ENCODE measurements around the gene ERLIN1. TPM values are rescaled to one million over a fixed set of nuclear protein-coding genes. Genes with fewer than 3 reads are reported as not detected.

The ERLIN1 gene
- total RNA-seq, 2 donors from 2014 or later = 18.1 to 23.8 TPM

DNA sequence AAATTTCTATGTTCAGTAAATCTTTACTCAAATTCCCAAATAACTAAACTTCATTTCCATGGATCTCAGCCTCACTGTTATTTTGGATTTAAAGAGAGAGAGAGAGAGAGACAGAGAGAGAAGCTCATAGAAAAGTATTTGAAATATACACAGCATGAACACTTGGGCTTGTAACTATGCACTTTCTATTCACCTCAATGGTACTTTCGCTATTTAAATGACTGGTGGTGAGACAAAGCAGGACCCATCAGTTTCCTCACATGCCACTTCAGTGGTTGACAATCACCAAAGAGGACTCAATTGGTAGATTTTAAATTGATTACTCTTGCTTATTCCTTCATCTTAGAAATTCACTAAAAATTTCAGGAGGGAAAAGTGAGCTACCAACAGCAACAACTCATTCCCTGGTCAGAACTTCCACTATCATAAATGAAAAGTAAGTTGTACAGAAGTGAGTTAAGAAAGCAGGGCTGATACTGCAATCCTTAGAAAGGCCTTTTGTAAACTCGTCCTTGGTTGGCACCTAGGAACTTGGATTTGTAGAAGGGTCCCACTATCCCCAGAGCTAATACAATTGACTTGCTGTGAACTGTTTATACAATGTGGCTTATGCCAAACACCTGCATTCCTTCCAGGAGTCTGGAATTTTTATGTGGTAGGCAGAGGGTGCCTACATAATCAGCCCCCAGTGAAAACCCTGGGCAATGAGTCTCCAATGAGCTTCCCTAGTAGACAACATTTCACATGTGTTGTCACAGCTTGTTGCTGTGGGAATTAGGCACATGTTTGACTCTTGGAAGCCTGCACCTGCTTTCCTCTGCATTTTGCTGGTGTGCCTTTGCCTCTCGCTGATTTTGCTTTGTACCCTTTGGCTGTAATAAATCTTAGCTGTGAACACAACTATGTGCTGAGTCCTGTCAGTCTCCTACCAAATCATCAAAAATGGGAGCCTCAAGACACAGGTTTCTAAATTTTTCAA is 10.8 kb downstream of the ERLIN1 start:
- Histone ChIP-seq H3K36me3 (no peaks in the 10 kb centered on the region), H3K4me1 (replicated peaks) (no peaks in the 10 kb centered on the region), H3K27me3 (replicated peaks; ENCODE audit: insufficient read depth) (no peaks in the 10 kb centered on the region), H3K27ac (no peak overlapping the region), H3K9me3 (no peaks in the 10 kb centered on the region), H3K4me3 (no peak overlapping the region)
- intact Hi-C loops (cut with DNase I) = no loop called here
- TF ChIP-seq POLR2AphosphoS5 (IDR thresholded peaks at IDR 0.05) = no peak
- no peak for TF ChIP-seq POLR2A (IDR thresholded peaks at IDR 0.05)
- TF ChIP-seq, protein P1, sequence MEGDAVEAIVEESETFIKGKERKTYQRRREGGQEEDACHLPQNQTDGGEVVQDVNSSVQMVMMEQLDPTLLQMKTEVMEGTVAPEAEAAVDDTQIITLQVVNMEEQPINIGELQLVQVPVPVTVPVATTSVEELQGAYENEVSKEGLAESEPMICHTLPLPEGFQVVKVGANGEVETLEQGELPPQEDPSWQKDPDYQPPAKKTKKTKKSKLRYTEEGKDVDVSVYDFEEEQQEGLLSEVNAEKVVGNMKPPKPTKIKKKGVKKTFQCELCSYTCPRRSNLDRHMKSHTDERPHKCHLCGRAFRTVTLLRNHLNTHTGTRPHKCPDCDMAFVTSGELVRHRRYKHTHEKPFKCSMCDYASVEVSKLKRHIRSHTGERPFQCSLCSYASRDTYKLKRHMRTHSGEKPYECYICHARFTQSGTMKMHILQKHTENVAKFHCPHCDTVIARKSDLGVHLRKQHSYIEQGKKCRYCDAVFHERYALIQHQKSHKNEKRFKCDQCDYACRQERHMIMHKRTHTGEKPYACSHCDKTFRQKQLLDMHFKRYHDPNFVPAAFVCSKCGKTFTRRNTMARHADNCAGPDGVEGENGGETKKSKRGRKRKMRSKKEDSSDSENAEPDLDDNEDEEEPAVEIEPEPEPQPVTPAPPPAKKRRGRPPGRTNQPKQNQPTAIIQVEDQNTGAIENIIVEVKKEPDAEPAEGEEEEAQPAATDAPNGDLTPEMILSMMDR (IDR thresholded peaks at IDR 0.05) = no peak
- 74% methylated on average over 3 of the region's 3 CpGs for WGBS
- DNase-seq (ENCODE audit: low spot score) = no peak

DNA sequence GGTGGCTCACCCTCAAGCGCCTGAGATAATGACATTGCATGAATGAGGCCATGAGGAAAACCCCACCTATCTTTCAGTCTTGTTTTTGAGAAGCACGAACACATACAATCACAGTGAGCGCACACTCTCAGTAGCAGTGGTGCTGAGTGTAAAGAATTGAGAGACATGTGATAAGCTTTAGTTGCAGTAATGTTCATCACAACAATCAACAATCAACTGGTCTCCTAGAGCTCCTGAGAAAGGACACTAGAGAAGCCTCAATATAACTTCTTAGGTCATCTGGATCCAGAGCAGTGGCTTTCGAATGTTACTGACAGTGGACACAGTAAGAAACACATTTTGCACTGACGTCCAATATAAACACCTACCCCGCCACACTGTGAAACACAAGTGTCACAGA is 12.8 kb downstream of the ERLIN1 start:
- Histone ChIP-seq H3K4me1 (replicated peaks) (no peaks in the 10 kb centered on the region), H3K27ac (no peak overlapping the region), H3K9me3 (no peaks in the 10 kb centered on the region), H3K27me3 (replicated peaks; ENCODE audit: insufficient read depth) (no peaks in the 10 kb centered on the region), H3K4me3 (no peak overlapping the region), H3K36me3 (no peaks in the 10 kb centered on the region)
- intact Hi-C loops (cut with DNase I) = no loop called here
- TF ChIP-seq, protein P1 (IDR thresholded peaks at IDR 0.05) = no peak
- no peak for TF ChIP-seq POLR2AphosphoS5 (IDR thresholded peaks at IDR 0.05)
- TF ChIP-seq POLR2A (IDR thresholded peaks at IDR 0.05) = no peak
- no peak for DNase-seq (ENCODE audit: low spot score)
- WGBS = 97% methylated on average over 6 of the region's 6 CpGs

DNA sequence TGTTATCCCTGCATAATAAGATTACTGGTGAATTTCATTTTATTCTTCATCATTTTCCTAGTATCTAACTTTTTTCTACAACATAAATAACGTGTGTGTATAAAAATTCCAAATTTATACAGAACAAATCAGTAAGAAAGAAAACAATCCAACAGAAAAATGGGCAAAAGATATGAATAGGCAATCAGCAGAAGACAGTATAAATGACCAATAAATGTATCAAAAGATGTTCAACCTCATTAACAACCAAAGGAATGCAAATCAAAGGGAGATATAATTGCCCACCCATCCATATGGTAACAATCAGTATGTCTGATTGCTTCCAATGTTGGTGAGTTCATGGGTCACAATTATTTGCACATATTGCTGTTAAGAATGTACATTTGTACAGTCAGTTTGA is 13.5 kb downstream of the ERLIN1 start:
- DNase-seq (ENCODE audit: low spot score) = no peak
- H3K9me3 ChIP-seq = no peaks in the 10 kb centered on the region
- H3K27ac ChIP-seq = no peak overlapping the region
- H3K27me3 ChIP-seq (replicated peaks; ENCODE audit: insufficient read depth) = no peaks in the 10 kb centered on the region
- H3K4me3 ChIP-seq = no peak overlapping the region
- no peaks in the 10 kb centered on the region for H3K4me1 ChIP-seq (replicated peaks)
- H3K36me3 ChIP-seq = no peaks in the 10 kb centered on the region
- intact Hi-C loops (cut with DNase I) = no loop called here
- TF ChIP-seq, protein P1 (IDR thresholded peaks at IDR 0.05) = no peak
- TF ChIP-seq POLR2AphosphoS5 (IDR thresholded peaks at IDR 0.05) (no peak), POLR2A (IDR thresholded peaks at IDR 0.05) (no peak)
- WGBS = 98% methylated on average over 1 of the region's 1 CpG

DNA sequence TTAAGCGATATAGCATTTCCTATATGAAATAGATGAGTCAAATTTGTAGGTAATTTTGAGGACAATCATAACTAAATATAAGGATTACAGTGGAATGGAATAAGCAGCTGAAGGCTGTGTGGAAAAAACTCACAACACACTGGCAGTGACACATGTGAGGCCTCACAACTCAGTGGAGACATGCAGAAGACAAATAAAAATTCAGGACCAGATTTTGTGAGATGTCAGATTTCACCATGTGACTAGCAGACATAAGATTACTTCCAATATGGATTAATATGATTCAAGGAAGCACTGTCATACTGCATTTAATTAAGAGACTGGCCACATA is 17.6 kb downstream of the ERLIN1 start:
- H3K4me1 ChIP-seq (replicated peaks) = no peaks in the 10 kb centered on the region
- TF ChIP-seq POLR2AphosphoS5 (IDR thresholded peaks at IDR 0.05) = no peak
- TF ChIP-seq, protein P1 (IDR thresholded peaks at IDR 0.05) = no peak
- TF ChIP-seq POLR2A (IDR thresholded peaks at IDR 0.05) = no peak
- DNase-seq (ENCODE audit: low spot score) = no peak
- H3K27me3 ChIP-seq (replicated peaks; ENCODE audit: insufficient read depth) = no peaks in the 10 kb centered on the region
- H3K9me3 ChIP-seq = no peaks in the 10 kb centered on the region
- H3K27ac ChIP-seq = no peak overlapping the region
- WGBS = 77% methylated on average over 1 of the region's 1 CpG
- no peaks in the 10 kb centered on the region for H3K36me3 ChIP-seq
- intact Hi-C loops (cut with DNase I) = no loop called here
- H3K4me3 ChIP-seq = no peak overlapping the region

Data from prostate gland (tissue), 2 donors.